Transverse colon (tissue), 4 donors: ENCODE results near the gene GOLGA1.

Experiments used
- CTCF ChIP-seq, 5 experiments: fragments of 200-600 bp in 3 of 5; fragments of 450-650 bp in 2 of 5; sonication (generic) in 3 of 5; IDR thresholded peaks; 1 replicate in 2 of 5; 2 replicates in 3 of 5; pipeline ENCODE4 v1.5.1; 2016 to 2017; ENCODE audit warnings: antibody characterized with exemption in 5 of 5, inconsistent platforms in 3 of 5, mild to moderate bottlenecking in 2 of 5, moderate library complexity in 1 of 5
- EP300 ChIP-seq: sonication (generic); formaldehyde crosslinking; IDR thresholded peaks from one replicate; pipeline ENCODE4 v1.6.1; 2017; ENCODE audit warnings: antibody characterized with exemption, low read depth
- POLR2A ChIP-seq: fragments of 450-650 bp; IDR thresholded peaks from one replicate; pipeline ENCODE4 v1.6.1; 2016; ENCODE audit warnings: antibody characterized with exemption, mild to moderate bottlenecking, moderate library complexity
- POLR2AphosphoS5 ChIP-seq, 3 donors: sonication (generic); formaldehyde crosslinking; IDR thresholded peaks; one replicate each; pipeline ENCODE4 v1.6.1; 2016; ENCODE audit warnings: antibody characterized with exemption in 3 of 3

- TF ChIP-seq CTCF (IDR thresholded peaks at IDR 0.05) (no peak), POLR2A (no peak), POLR2AphosphoS5 (IDR thresholded peaks at IDR 0.05) (no peak), EP300 (no peak)
These were observed 62.4 kb downstream of the GOLGA1 start for GRCh38 chr9:124878518-124878917.
